Body of pancreas (tissue), 4 donors: ENCODE measurements around the gene KCNQ5.

Experiments
- POLR2A ChIP-seq, 3 donors: fragments of 450-650 bp; IDR thresholded peaks; one replicate each; pipeline ENCODE4 v1.6.1; 2016; ENCODE audit warnings: antibody characterized with exemption in 3 of 3, mild to moderate bottlenecking in 2 of 3
- TF ChIP-seq, protein P1 (sequence below), 7 experiments: fragments of 450-650 bp in 4 of 7; fragments of 200-600 bp in 3 of 7; sonication (generic) in 3 of 7; IDR thresholded peaks; one replicate each; pipeline ENCODE4 v1.5.1; 2016 to 2019; ENCODE audit warnings: antibody characterized with exemption in 7 of 7

DNA sequence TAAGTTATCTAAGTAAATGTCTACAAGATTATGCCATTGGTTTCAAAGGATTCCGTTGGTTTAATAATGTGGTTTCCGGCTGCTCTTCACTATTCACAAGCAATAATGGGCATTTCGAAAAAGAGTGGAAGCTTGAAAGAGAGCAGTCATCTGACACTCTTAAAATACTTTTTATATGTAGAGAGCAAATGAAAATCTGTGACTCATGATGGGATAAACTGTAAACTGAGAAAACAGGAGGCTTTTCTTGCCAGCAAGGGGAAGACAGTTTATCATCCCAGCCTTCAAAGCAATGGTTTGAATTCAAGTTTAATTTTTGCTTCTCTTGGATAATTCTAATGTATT, 457.7 kb downstream of the KCNQ5 start:
- TF ChIP-seq, protein P1, sequence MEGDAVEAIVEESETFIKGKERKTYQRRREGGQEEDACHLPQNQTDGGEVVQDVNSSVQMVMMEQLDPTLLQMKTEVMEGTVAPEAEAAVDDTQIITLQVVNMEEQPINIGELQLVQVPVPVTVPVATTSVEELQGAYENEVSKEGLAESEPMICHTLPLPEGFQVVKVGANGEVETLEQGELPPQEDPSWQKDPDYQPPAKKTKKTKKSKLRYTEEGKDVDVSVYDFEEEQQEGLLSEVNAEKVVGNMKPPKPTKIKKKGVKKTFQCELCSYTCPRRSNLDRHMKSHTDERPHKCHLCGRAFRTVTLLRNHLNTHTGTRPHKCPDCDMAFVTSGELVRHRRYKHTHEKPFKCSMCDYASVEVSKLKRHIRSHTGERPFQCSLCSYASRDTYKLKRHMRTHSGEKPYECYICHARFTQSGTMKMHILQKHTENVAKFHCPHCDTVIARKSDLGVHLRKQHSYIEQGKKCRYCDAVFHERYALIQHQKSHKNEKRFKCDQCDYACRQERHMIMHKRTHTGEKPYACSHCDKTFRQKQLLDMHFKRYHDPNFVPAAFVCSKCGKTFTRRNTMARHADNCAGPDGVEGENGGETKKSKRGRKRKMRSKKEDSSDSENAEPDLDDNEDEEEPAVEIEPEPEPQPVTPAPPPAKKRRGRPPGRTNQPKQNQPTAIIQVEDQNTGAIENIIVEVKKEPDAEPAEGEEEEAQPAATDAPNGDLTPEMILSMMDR (IDR thresholded peaks at IDR 0.05) = no peak
- TF ChIP-seq POLR2A (IDR thresholded peaks at IDR 0.05) = no peak
